Measurements from ENCODE around the gene DGCR2.

The DGCR2 gene

GRCh38 chr22:19111584-19111983, 10.6 kb downstream of the DGCR2 start:
- TF ChIP-seq EZH2phosphoT487 (IDR thresholded peaks at IDR 0.05; ENCODE audit: low read depth) (no peak), CTCF (IDR thresholded peaks at IDR 0.05; ENCODE audit: low read depth, low read length) (no peak)
- Histone ChIP-seq H3K36me3 (replicated peaks; ENCODE audit: low read depth, low read length) (peaks cover 3% of the 10 kb centered on the region), H3K9ac (ENCODE audit: low read length) (no peak overlapping the region), H3K9me3 (ENCODE audit: insufficient read depth, low read length) (no peaks in the 10 kb centered on the region), H3K27ac (ENCODE audit: low read length) (no peak overlapping the region), H3K27me3 (ENCODE audit: low read depth, low read length) (no peaks in the 10 kb centered on the region), H3K4me2 (ENCODE audit: low read length) (no peak overlapping the region), H3K4me3 (ENCODE audit: low read length) (no peak overlapping the region), H2AFZ (ENCODE audit: low read depth, low read length) (no peak overlapping the region), H3K4me1 (ENCODE audit: low read length) (peaks cover 16% of the 10 kb centered on the region), H4K20me1 (ENCODE audit: insufficient read depth, low read length) (peaks cover 84% of the 10 kb centered on the region), H3K79me2 (ENCODE audit: low read length) (peaks cover 98% of the 10 kb centered on the region)

- no peak overlapping the region for H3K4me3 ChIP-seq (ENCODE audit: low read length)
- no peak overlapping the region for H3K9ac ChIP-seq (ENCODE audit: low read length)
- no peak overlapping the region for H2AFZ ChIP-seq (ENCODE audit: low read depth, low read length)
- H3K4me1 ChIP-seq (ENCODE audit: low read length) = peaks cover 16% of the 10 kb centered on the region
- no peak overlapping the region for H3K4me2 ChIP-seq (ENCODE audit: low read length)
- peaks cover 3% of the 10 kb centered on the region for H3K36me3 ChIP-seq (replicated peaks; ENCODE audit: low read depth, low read length)
- no peak overlapping the region for H3K27ac ChIP-seq (ENCODE audit: low read length)
- H4K20me1 ChIP-seq (ENCODE audit: insufficient read depth, low read length) = peaks cover 84% of the 10 kb centered on the region
- H3K9me3 ChIP-seq (ENCODE audit: insufficient read depth, low read length) = no peaks in the 10 kb centered on the region
- no peaks in the 10 kb centered on the region for H3K27me3 ChIP-seq (ENCODE audit: low read depth, low read length)
- TF ChIP-seq CTCF (IDR thresholded peaks at IDR 0.05; ENCODE audit: low read depth, low read length) (peak; percentile 8; the same call in 1 of the 2 replicates), EZH2phosphoT487 (IDR thresholded peaks at IDR 0.05; ENCODE audit: low read depth) (no peak)
- H3K79me2 ChIP-seq (ENCODE audit: low read length) = peaks cover 98% of the 10 kb centered on the region
These were observed 11.1 kb downstream of the DGCR2 start for GRCh38 chr22:19111140-19111539.

GRCh38 chr22:19110646-19111045, 11.6 kb downstream of the DGCR2 start:
- H4K20me1 ChIP-seq (ENCODE audit: insufficient read depth, low read length) = peaks cover 84% of the 10 kb centered on the region

GRCh38 chr22:19110064-19110458, 12.2 kb downstream of the DGCR2 start:
- H2AFZ ChIP-seq (ENCODE audit: low read depth, low read length) = no peak overlapping the region
- peaks cover 84% of the 10 kb centered on the region for H4K20me1 ChIP-seq (ENCODE audit: insufficient read depth, low read length)
- H3K9ac ChIP-seq (ENCODE audit: low read length) = peak overlapping the region; percentile 6; the same call in 1 of the 2 replicates
- peaks cover 7% of the 10 kb centered on the region for H3K36me3 ChIP-seq (replicated peaks; ENCODE audit: low read depth, low read length)
- peaks cover 98% of the 10 kb centered on the region for H3K79me2 ChIP-seq (ENCODE audit: low read length)
- peak overlapping the region; percentile 52 for H3K27ac ChIP-seq (ENCODE audit: low read length)
- H3K9me3 ChIP-seq (ENCODE audit: insufficient read depth, low read length) = no peaks in the 10 kb centered on the region
- peak overlapping the region; percentile 50 for H3K4me3 ChIP-seq (ENCODE audit: low read length)
- H3K27me3 ChIP-seq (ENCODE audit: low read depth, low read length) = no peaks in the 10 kb centered on the region
- no peak for TF ChIP-seq CTCF (IDR thresholded peaks at IDR 0.05; ENCODE audit: low read depth, low read length)
- TF ChIP-seq EZH2phosphoT487 (IDR thresholded peaks at IDR 0.05; ENCODE audit: low read depth) = no peak
- peaks cover 16% of the 10 kb centered on the region for H3K4me1 ChIP-seq (ENCODE audit: low read length)
- peak overlapping the region; percentile 72 for H3K4me2 ChIP-seq (ENCODE audit: low read length)

More at GRCh38 chr22:19110646-19111045, 11.6 kb downstream of the DGCR2 start:
- no peaks in the 10 kb centered on the region for H3K9me3 ChIP-seq (ENCODE audit: insufficient read depth, low read length)
- H3K4me2 ChIP-seq (ENCODE audit: low read length) = no peak overlapping the region
- H2AFZ ChIP-seq (ENCODE audit: low read depth, low read length) = no peak overlapping the region
- H3K79me2 ChIP-seq (ENCODE audit: low read length) = peaks cover 98% of the 10 kb centered on the region
- peaks cover 16% of the 10 kb centered on the region for H3K4me1 ChIP-seq (ENCODE audit: low read length)
- no peaks in the 10 kb centered on the region for H3K27me3 ChIP-seq (ENCODE audit: low read depth, low read length)
- H3K4me3 ChIP-seq (ENCODE audit: low read length) = no peak overlapping the region
- peaks cover 3% of the 10 kb centered on the region for H3K36me3 ChIP-seq (replicated peaks; ENCODE audit: low read depth, low read length)
- H3K9ac ChIP-seq (ENCODE audit: low read length) = no peak overlapping the region
- H3K27ac ChIP-seq (ENCODE audit: low read length) = no peak overlapping the region
- TF ChIP-seq EZH2phosphoT487 (IDR thresholded peaks at IDR 0.05; ENCODE audit: low read depth) (no peak), CTCF (IDR thresholded peaks at IDR 0.05; ENCODE audit: low read depth, low read length) (no peak)

Measured in OCI-LY3 (cell line).